Thyroid gland (tissue), 4 donors: Measurements from ENCODE around the gene LRP8. TPM values are rescaled to one million over a fixed set of nuclear protein-coding genes. Genes with fewer than 3 reads are reported as not detected.

Experiments used
- DNase-seq, 2 donors: peaks; one replicate each; pipeline ENCODE4 v3.0.0-alpha.2; 2019
- H3K27ac ChIP-seq, 3 donors: fragments of 200-600 bp; sonication (generic); 1 replicate in 2 of 3; 2 replicates in 1 of 3; pipeline ENCODE4 v1.5.1; 2016 to 2019; ENCODE audit warnings: mild to moderate bottlenecking in 1 of 3, moderate library complexity in 1 of 3
- H3K27me3 ChIP-seq: fragments of 200-600 bp; sonication (generic); one replicate; pipeline ENCODE4 v1.5.1; 2019
- H3K36me3 ChIP-seq, 2 donors: fragments of 200-600 bp; sonication (generic); one replicate each; pipeline ENCODE4 v1.5.1; 2016 to 2019
- H3K4me1 ChIP-seq, 2 donors: fragments of 200-600 bp; sonication (generic); one replicate each; pipeline ENCODE4 v1.5.1; 2017 to 2019
- H3K4me3 ChIP-seq, 3 donors: fragments of 200-600 bp; sonication (generic); replicated peaks in 1 of 3; 1 replicate in 2 of 3; 2 replicates in 1 of 3; pipeline ENCODE4 v1.5.1; 2016; ENCODE audit warnings: mild to moderate bottlenecking in 1 of 3
- H3K9me3 ChIP-seq: fragments of 200-600 bp; sonication (generic); one replicate; pipeline ENCODE4 v1.5.1; 2017
- CTCF ChIP-seq, 6 experiments: fragments of 200-600 bp in 3 of 6; fragments of 450-650 bp in 3 of 6; sonication (generic) in 3 of 6; IDR thresholded peaks; one replicate each; pipeline ENCODE4 v1.5.1; 2016 to 2019; ENCODE audit warnings: antibody characterized with exemption in 6 of 6, mild to moderate bottlenecking in 2 of 6, inconsistent platforms in 1 of 6, moderate library complexity in 1 of 6
- POLR2A ChIP-seq, 2 donors: fragments of 450-650 bp; IDR thresholded peaks; one replicate each; pipeline ENCODE4 v1.6.1; 2017; ENCODE audit warnings: antibody characterized with exemption in 2 of 2, mild to moderate bottlenecking in 2 of 2, moderate library complexity in 1 of 2
- WGBS, 2 donors: methylation state at CpG; one replicate each; pipeline ENCODE4 v1.1.5; 2017; 5-methylcytosine and 5-hydroxymethylcytosine counted together
- intact Hi-C: fragments of 100-400 bp; cut with DNase I; formaldehyde crosslinking; loops from one replicate; pipeline ENCODE4 v1.15.1; 2023
- total RNA-seq, 4 donors: library from RNA; depleted of rRNA; stranded (reverse); fragments of >200 nt; gene quantifications; one replicate each; pipeline ENCODE4 v1.2.3, GENCODE V29; 2016

LRP8 gene
- total RNA-seq, 4 donors from 2014 or later, result 92.8 to 200 (median 143) TPM

GRCh38 chr1:53238197-53239155, 89.4 kb downstream of the LRP8 start, which contains the start of gene MAGOH:
Gene MAGOH, minus strand, starts transcription at chr1:53238518. Its CDS starts 70 bp downstream, at chr1:53238448.
- TF ChIP-seq POLR2A (IDR thresholded peaks at IDR 0.05) (peak in 1 of 2 donors; percentile 79), CTCF (IDR thresholded peaks at IDR 0.05) (peak in 1 of 6 experiments; percentile 9)
- H3K27ac ChIP-seq, result peak within 1 kb of the TSS; percentile 48 to 71 (median 71)
- 8 to 9% methylated on average over 34 to 39 of the region's 64 CpGs for WGBS, 2 donors
- H3K4me3 ChIP-seq, result peak within 1 kb of the TSS; percentile 36 to 85 (median 77)
- DNase-seq, result peak; percentile 94
- peaks cover 12 to 15% of the 10 kb centered on the region in 2 donors for H3K4me1 ChIP-seq
- no peaks in the 10 kb centered on the region for H3K27me3 ChIP-seq
- H3K36me3 ChIP-seq, result peaks cover 17 to 18% of the 10 kb centered on the region in 2 donors
- intact Hi-C loops, result no loop called here
- no peaks in the 10 kb centered on the region for H3K9me3 ChIP-seq

GRCh38 chr1:53237638-53238037, 90.2 kb downstream of the LRP8 start:
- H3K27me3 ChIP-seq, result no peaks in the 10 kb centered on the region
- no peak for DNase-seq
- peaks cover 12 to 15% of the 10 kb centered on the region in 2 donors for H3K4me1 ChIP-seq
- peaks cover 25% of the 10 kb centered on the region in 2 donors for H3K36me3 ChIP-seq
- 29 to 38% methylated on average over 8 of the region's 8 CpGs for WGBS, 2 donors
- no peaks in the 10 kb centered on the region for H3K9me3 ChIP-seq
- peak overlapping the region in 2 of 3 donors; percentile 71 for H3K27ac ChIP-seq
- H3K4me3 ChIP-seq, result peak overlapping the region; percentile 36 to 85 (median 77)
- intact Hi-C loops, result no loop called here
- TF ChIP-seq POLR2A (IDR thresholded peaks at IDR 0.05) (no peak), CTCF (IDR thresholded peaks at IDR 0.05) (no peak)

- intact Hi-C loops, result no loop called here
- DNase-seq, result no peak
- no peaks in the 10 kb centered on the region for H3K27me3 ChIP-seq
- no peaks in the 10 kb centered on the region for H3K9me3 ChIP-seq
- H3K27ac ChIP-seq, result peak overlapping the region; percentile 93 to 99 (median 94)
- TF ChIP-seq CTCF (IDR thresholded peaks at IDR 0.05) (no peak), POLR2A (IDR thresholded peaks at IDR 0.05) (no peak)
- H3K4me3 ChIP-seq, result peak overlapping the region in 1 of 3 donors; percentile 71
- H3K4me1 ChIP-seq, result peaks cover 5 to 14% of the 10 kb centered on the region in 2 donors
- H3K36me3 ChIP-seq, result no peaks in the 10 kb centered on the region
- 42 to 53% methylated on average over 3 of the region's 3 CpGs for WGBS, 2 donors
These were observed 106.9 kb downstream of the LRP8 start for GRCh38 chr1:53220962-53221286.

GRCh38 chr1:53220171-53220961, 107.5 kb downstream of the LRP8 start, which contains the start of gene CZIB:
Gene CZIB, minus strand, starts transcription at chr1:53220634. Its CDS starts 59 bp downstream, at chr1:53220575.
- Histone ChIP-seq H3K27me3 (no peaks in the 10 kb centered on the region), H3K9me3 (no peaks in the 10 kb centered on the region), H3K27ac (peak within 1 kb of the TSS; percentile 93 to 99 (median 94)), H3K4me3 (peak within 1 kb of the TSS in 2 of 3 donors; percentile 65 to 71), H3K36me3 (peaks cover 0 to 5% of the 10 kb centered on the region in 2 donors), H3K4me1 (peaks cover 5 to 14% of the 10 kb centered on the region in 2 donors)
- DNase-seq, result peak; percentile 97
- TF ChIP-seq POLR2A (IDR thresholded peaks at IDR 0.05) (peak; percentile 51 to 92), CTCF (IDR thresholded peaks at IDR 0.05) (no peak)
- 0 to 1% methylated on average over 24 to 47 of the region's 61 CpGs for WGBS, 2 donors
- intact Hi-C loops, result no loop called here
